ENCODE measurements around the gene WFDC1.

The WFDC1 gene

GRCh38 chr16:84302111-84302954 lies 7.7 kb downstream of the WFDC1 start:
- no peak for DNase-seq (ENCODE audit: low read depth)

DNA sequence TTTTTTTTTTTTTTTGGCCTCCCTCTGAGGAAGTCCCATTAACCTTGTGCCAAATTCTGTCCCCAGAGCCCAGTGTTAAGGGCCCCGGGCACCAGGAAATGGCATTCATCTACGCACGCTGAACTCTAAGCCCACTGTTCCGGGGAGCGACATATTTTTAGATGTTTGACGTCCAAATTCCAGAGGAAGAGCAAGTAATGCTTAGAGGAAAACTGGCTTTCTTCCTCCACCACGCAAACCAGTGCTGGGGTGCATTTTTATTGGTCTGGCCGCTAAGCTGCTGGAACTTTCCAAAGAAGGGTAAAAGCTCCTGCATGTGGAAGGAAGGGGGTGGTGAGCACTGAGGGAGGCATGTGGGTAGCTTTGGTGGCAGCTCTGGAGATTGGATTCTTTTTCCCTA lies 8.3 kb downstream of the WFDC1 start:
- DNase-seq (ENCODE audit: low read depth), result no peak

DNA sequence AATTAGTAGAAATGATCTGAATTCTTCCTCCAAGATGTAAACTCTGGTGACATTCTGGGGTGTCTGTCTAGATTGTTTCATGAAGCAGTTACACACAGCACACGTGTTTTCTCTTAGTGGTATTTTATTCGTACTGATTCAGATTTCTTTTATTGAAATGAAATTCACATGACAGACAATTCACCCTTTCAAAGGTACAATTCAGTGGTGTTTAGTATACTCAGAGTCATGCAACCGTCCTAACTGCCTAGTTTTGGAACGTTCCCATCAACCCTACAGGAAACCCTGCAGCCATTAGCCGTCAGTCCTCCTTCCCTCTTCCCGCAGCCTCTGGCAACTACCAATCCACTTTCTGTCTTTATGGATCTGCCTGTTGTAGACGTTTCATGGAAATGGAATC lies 8.8 kb downstream of the WFDC1 start:
- no peak for DNase-seq (ENCODE audit: low read depth)

GRCh38 chr16:84306564-84306963 lies 11.9 kb downstream of the WFDC1 start:
- no peak for DNase-seq (ENCODE audit: low read depth)

- DNase-seq (ENCODE audit: low read depth), result no peak
Observed at GRCh38 chr16:84307209-84307954, 12.7 kb downstream of the WFDC1 start.

- no peak for DNase-seq (ENCODE audit: low read depth)
Observed at GRCh38 chr16:84308120-84308519, 13.4 kb downstream of the WFDC1 start.

- no peak for DNase-seq (ENCODE audit: low read depth)
Observed at GRCh38 chr16:84310642-84311041, 16.0 kb downstream of the WFDC1 start.

DNA sequence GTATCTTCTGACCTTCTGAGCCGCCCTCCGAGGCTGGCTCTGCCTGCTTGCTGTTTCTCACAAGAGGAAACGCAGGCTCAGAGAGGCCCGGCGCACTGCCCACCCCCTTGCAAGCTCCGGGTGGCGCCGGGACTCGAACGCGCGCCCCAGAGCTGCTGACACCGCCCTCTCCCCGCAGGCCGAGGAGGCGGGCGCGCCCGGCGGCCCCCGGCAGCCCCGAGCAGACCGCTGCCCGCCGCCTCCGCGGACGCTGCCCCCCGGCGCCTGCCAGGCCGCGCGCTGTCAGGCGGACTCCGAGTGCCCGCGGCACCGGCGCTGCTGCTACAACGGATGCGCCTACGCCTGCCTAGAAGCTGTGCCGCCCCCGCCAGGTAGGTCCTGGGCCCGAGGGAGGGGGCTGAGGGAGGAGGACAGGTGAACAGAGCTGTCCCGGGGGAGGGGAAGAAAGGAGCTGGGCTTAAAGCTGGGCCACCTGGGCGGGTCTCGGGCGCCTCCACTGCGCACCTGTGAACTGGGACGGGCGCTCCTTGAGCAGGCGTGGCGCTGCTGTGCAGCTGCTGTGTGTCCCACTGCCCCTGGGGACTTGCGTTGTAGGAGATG lies 18.2 kb downstream of the WFDC1 start:
- DNase-seq (ENCODE audit: low read depth), result no peak

- DNase-seq (ENCODE audit: low read depth), result no peak
Observed at GRCh38 chr16:84313921-84314320, 19.2 kb downstream of the WFDC1 start.

- DNase-seq (ENCODE audit: low read depth), result no peak
Observed at GRCh38 chr16:84314373-84314772, 19.7 kb downstream of the WFDC1 start.

DNA sequence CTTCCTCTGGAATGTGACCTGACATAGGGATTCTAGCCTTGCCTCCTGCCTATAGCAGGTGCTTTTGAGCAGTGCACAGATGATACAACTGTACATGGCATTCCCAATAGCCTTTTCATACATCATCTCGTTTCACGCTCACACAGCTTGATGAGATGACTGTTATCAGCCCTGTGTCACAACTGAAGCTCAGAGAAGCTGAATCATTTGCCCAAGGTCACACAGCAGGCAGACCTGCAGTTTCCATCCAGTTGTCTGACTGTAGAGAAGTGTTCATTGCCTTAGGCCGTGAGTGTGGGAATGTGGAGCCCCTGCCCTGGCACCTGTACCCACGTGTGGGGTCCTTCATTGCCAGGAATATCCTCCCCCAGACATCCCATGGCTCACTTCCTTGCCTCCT lies 20.1 kb downstream of the WFDC1 start:
- no peak for DNase-seq (ENCODE audit: low read depth)

DNA sequence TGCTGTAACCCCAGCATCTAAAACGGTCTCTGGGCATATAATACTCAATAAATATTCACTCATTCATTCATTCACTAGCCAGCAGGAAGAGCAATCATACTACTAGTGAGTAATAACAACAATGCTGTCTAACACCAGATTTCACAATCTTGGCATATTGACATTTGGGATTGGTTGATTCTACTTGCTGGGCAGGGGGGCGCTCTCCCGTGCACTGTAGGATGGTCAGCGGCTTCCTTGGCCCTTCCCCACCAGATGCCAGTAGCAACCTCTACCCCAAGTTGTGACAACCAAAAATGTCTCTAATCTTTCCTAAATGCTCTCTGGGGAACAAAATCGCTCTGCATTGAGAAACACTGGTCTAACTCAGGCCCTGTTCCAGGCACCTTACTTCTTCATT lies 20.7 kb downstream of the WFDC1 start:
- no peak for DNase-seq (ENCODE audit: low read depth)

GRCh38 chr16:84318091-84318975 lies 23.7 kb downstream of the WFDC1 start:
- no peak for DNase-seq (ENCODE audit: low read depth)

- no peak for DNase-seq (ENCODE audit: low read depth)
Observed at GRCh38 chr16:84319146-84319760, 24.6 kb downstream of the WFDC1 start.

DNA sequence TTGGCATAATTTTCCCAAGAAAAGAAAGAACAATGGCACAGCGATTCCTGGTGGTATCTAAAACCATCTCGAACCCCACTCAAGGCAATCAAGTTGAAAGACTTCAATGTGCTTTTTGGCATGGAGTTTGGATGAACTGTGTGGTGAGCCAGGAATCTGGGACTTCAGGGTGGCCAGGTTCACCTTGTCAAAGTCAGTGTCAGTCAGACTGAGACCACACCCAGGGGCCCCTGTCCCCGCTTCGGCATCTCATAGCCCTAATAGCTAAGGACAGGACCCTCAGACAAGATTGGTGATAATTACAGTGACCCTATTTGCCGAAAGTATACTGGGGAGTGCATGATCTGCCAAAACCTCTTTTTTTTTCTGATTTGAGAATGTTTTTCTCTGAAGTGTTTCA lies 25.8 kb downstream of the WFDC1 start:
- no peak for DNase-seq (ENCODE audit: low read depth)

DNA sequence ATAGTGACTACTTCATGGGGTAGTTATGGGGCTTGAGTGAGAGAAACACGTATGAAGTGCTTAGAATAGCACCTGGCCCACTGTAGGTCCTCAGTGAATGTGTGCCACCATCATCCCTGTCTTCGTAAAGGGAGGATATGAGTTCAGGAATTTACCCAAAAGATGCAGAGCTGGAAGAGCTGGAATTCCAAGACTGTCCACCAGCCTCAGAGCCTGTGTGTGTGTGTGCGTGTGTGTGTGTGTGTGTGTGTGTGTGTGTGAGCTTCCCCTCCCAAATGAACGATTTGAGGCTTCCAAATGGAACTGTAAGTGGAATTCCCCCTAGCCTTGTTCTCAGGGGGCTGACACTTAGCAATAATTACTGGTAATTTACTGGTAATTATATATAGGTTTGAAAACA lies 27.3 kb downstream of the WFDC1 start:
- no peak for DNase-seq (ENCODE audit: low read depth)

GRCh38 chr16:84322749-84323148 lies 28.1 kb downstream of the WFDC1 start:
- no peak for DNase-seq (ENCODE audit: low read depth)

- no peak for DNase-seq (ENCODE audit: low read depth)
Observed at GRCh38 chr16:84323606-84324005, 28.9 kb downstream of the WFDC1 start.

- DNase-seq (ENCODE audit: low read depth), result no peak
Observed at GRCh38 chr16:84324434-84325262, 30.0 kb downstream of the WFDC1 start.

DNA sequence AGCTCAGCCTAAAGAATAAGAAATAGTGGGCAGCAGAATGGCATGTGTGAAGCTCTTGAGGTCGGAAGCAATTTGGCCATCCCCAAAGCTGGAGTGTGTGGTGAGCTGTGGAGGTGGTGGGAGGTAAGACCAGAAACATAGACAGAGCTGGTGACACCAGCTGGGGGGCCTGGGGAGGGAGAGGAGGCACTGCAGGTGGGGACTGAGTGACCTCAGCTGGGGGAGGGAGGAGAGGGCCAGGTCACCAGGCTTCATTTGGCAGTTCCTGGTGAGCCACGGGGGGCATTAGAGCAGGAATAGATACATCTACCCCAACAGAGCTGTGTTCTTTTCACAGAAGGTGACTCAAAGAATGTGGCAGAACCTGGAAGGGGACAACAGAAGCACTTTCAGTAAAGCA lies 31.9 kb downstream of the WFDC1 start:
- DNase-seq (ENCODE audit: low read depth), result no peak

Measured in activated T-cell treated with anti-CD3 and anti-CD28 coated beads for 1 hour (primary cell).